ENCODE results near the gene MACROD2.
"Not testable (repeated sequence)": the region's sequence is repeated elsewhere in the genome, so short reads cannot be mapped to it uniquely, and the experiment has no call there.

Gene MACROD2

GRCh38 chr20:15359056-15359455 lies 1363.7 kb downstream of the MACROD2 start:
- no peak for DNase-seq (ENCODE audit: low spot score)

- no peak for DNase-seq (ENCODE audit: low spot score)
Measured at GRCh38 chr20:15362849-15363248, 1367.5 kb downstream of the MACROD2 start.

- no peak for DNase-seq (ENCODE audit: low spot score)
Measured at GRCh38 chr20:15364781-15365180, 1369.5 kb downstream of the MACROD2 start.

GRCh38 chr20:15370370-15370769 lies 1375.1 kb downstream of the MACROD2 start:
- DNase-seq (ENCODE audit: low spot score), result no peak

GRCh38 chr20:15374682-15375081 lies 1379.4 kb downstream of the MACROD2 start:
- DNase-seq (ENCODE audit: low spot score), result no peak

GRCh38 chr20:15375836-15376235 lies 1380.5 kb downstream of the MACROD2 start:
- no peak for DNase-seq (ENCODE audit: low spot score)

GRCh38 chr20:15377603-15378002 lies 1382.3 kb downstream of the MACROD2 start:
- not testable (repeated sequence) for DNase-seq (ENCODE audit: low spot score)

- DNase-seq (ENCODE audit: low spot score), result no peak
Measured at GRCh38 chr20:15378151-15378550, 1382.8 kb downstream of the MACROD2 start.

GRCh38 chr20:15379681-15380296 lies 1384.5 kb downstream of the MACROD2 start:
- DNase-seq (ENCODE audit: low spot score), result no peak

- DNase-seq (ENCODE audit: low spot score), result no peak
Measured at GRCh38 chr20:15380770-15381169, 1385.5 kb downstream of the MACROD2 start.

- DNase-seq (ENCODE audit: low spot score), result no peak
Measured at GRCh38 chr20:15387228-15387627, 1391.9 kb downstream of the MACROD2 start.

GRCh38 chr20:15395457-15395856 lies 1400.1 kb downstream of the MACROD2 start:
- no peak for DNase-seq (ENCODE audit: low spot score)

- DNase-seq (ENCODE audit: low spot score), result no peak
Measured at GRCh38 chr20:15396026-15396425, 1400.7 kb downstream of the MACROD2 start.

GRCh38 chr20:15396900-15397299 lies 1401.6 kb downstream of the MACROD2 start:
- no peak for DNase-seq (ENCODE audit: low spot score)

GRCh38 chr20:15399781-15400180 lies 1404.5 kb downstream of the MACROD2 start:
- no peak for DNase-seq (ENCODE audit: low spot score)

GRCh38 chr20:15406072-15406471 lies 1410.8 kb downstream of the MACROD2 start:
- DNase-seq (ENCODE audit: low spot score), result no peak

GRCh38 chr20:15411781-15412180 lies 1416.5 kb downstream of the MACROD2 start:
- no peak for DNase-seq (ENCODE audit: low spot score)

- no peak for DNase-seq (ENCODE audit: low spot score)
Measured at GRCh38 chr20:15415908-15416307, 1420.6 kb downstream of the MACROD2 start.

GRCh38 chr20:15419856-15420255 lies 1424.5 kb downstream of the MACROD2 start:
- no peak for DNase-seq (ENCODE audit: low spot score)

GRCh38 chr20:15422966-15423365 lies 1427.7 kb downstream of the MACROD2 start:
- no peak for DNase-seq (ENCODE audit: low spot score)

GRCh38 chr20:15439551-15439950 lies 1444.2 kb downstream of the MACROD2 start:
- DNase-seq (ENCODE audit: low spot score), result no peak

GRCh38 chr20:15440049-15440820 lies 1444.9 kb downstream of the MACROD2 start:
- no peak for DNase-seq (ENCODE audit: low spot score)

- no peak for DNase-seq (ENCODE audit: low spot score)
Measured at GRCh38 chr20:15445056-15445840, 1449.9 kb downstream of the MACROD2 start.
